Activated T-cell treated with anti-CD3 and anti-CD28 coated beads, Interleukin-2, amount 50 U/mL, for 24 hours (primary cell): ENCODE measurements around the gene SPAG8.

Source experiments
- DNase-seq: peaks from one replicate; pipeline ENCODE4 v3.0.0-alpha.2; 2020
- H3K27ac Mint-ChIP-seq: 2 replicates; pipeline ENCODE4 v1.8.0; 2020; ENCODE audit warnings: mild to moderate bottlenecking, mixed read lengths
- H3K27me3 Mint-ChIP-seq: 2 replicates; pipeline ENCODE4 v1.8.0; 2020; ENCODE audit warnings: mixed read lengths
- H3K36me3 Mint-ChIP-seq: 2 replicates; pipeline ENCODE4 v1.8.0; 2020; ENCODE audit warnings: low read depth, mixed read lengths
- H3K4me1 Mint-ChIP-seq: 2 replicates; pipeline ENCODE4 v1.8.0; 2020; ENCODE audit warnings: low read depth, mixed read lengths
- H3K4me3 Mint-ChIP-seq: 2 replicates; pipeline ENCODE4 v1.8.0; 2020; ENCODE audit warnings: mild to moderate bottlenecking, moderate library complexity, mixed read lengths
- H3K9me3 Mint-ChIP-seq: 2 replicates; pipeline ENCODE4 v1.8.0; 2020; ENCODE audit warnings: mixed read lengths

Gene SPAG8, protein sequence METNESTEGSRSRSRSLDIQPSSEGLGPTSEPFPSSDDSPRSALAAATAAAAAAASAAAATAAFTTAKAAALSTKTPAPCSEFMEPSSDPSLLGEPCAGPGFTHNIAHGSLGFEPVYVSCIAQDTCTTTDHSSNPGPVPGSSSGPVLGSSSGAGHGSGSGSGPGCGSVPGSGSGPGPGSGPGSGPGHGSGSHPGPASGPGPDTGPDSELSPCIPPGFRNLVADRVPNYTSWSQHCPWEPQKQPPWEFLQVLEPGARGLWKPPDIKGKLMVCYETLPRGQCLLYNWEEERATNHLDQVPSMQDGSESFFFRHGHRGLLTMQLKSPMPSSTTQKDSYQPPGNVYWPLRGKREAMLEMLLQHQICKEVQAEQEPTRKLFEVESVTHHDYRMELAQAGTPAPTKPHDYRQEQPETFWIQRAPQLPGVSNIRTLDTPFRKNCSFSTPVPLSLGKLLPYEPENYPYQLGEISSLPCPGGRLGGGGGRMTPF

DNA sequence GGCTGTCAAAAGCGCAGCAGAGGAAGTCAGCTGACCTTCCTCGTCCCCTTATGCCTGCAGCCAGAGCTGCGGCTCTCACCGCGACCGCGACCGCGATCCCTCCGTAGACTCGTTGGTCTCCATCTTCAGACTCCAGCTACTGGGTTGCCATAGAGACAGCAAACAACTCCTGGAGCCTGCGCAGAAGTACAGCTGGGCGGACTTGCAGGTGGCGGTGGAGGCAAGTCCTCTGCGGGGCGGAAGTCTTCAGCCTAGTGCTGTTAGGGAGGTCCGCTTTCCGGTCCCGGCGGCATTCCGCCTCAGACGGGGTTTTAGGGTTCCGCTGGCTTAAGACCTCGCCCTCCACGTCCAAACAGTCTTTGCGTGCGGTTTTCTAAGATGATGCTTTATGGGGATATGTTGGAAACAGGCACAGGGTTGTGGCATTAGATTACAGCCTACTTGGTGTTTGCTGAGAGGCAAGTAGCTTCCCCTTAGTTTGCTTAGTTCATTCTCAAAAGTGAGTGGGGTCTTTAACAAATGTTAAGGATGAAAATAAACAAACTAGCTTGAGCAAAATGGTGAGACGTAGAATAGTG lies at the start of gene SPAG8:
SPAG8 (minus strand) TSS at position 238 of the 578 bp plus-strand sequence; CDS start at position 123, 115 bp downstream.
- Mint-ChIP-seq H3K27ac (peak within 1 kb of the TSS; percentile 93), H3K27me3 (no peaks in the 10 kb centered on the region), H3K9me3 (no peaks in the 10 kb centered on the region), H3K36me3 (peaks cover 42% of the 10 kb centered on the region), H3K4me3 (peak within 1 kb of the TSS; percentile 80), H3K4me1 (peaks cover 41% of the 10 kb centered on the region)
- peak; percentile 91 for DNase-seq

DNA sequence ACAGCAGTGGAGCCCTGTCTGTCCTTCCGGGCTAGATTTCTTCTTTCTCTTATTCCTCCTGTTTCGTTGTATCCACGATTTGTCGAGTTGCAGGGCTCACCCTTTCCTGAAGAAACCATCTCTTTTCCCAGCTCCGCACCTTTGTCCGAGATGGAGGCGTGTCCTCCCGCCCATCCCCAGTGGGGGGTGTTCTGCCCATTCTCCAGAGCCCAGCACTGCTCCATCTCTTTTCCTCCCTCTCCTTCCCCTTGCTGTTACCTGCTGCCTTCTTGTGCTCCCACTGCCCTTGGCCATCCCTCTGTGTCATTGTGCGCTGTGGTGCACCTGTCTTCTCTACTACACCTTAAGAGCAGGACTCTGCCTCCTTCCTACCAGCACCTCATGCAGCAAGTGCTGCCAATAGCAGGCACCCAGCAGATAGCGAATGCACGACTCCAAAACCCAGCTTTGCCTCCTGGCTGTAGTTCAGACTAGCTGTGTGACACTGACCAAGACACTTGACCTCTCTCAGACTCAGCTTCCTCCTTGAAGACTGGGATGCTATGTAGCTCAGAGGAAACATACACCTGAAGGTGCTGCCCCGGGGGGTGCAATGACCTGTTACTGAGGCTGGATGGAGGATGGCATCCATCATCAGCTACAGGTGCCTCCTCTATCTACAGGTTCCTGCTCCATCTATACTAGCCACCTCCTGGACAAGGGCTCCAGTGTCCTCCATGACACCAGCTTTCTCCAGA lies 49.3 kb upstream of the SPAG8 start:
- Mint-ChIP-seq H3K4me3 (no peak overlapping the region), H3K9me3 (no peaks in the 10 kb centered on the region), H3K27ac (no peak overlapping the region), H3K27me3 (peaks cover 19% of the 10 kb centered on the region), H3K4me1 (no peaks in the 10 kb centered on the region), H3K36me3 (no peaks in the 10 kb centered on the region)
- DNase-seq: no peak

DNA sequence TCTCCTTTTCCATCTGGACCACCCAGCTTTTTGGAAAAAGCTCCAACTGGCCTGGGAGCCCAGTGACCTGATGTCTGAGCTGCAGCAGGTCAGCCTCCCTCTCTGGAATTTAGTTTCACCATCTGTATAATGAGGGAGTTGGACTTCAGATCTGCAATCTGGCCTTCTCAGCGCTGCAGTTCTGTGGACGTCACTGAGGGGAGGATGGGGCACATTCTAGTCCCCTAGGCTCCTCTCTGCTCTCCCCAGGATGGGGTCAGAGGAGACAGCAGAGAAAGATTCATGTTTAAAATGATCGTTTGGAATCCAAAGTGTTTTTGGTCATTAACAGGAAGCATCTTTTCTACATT lies 47.9 kb upstream of the SPAG8 start:
- Mint-ChIP-seq H3K36me3 (no peaks in the 10 kb centered on the region), H3K27ac (no peak overlapping the region), H3K4me3 (no peak overlapping the region), H3K27me3 (peaks cover 16% of the 10 kb centered on the region), H3K4me1 (no peaks in the 10 kb centered on the region), H3K9me3 (no peaks in the 10 kb centered on the region)
- no peak for DNase-seq

DNA sequence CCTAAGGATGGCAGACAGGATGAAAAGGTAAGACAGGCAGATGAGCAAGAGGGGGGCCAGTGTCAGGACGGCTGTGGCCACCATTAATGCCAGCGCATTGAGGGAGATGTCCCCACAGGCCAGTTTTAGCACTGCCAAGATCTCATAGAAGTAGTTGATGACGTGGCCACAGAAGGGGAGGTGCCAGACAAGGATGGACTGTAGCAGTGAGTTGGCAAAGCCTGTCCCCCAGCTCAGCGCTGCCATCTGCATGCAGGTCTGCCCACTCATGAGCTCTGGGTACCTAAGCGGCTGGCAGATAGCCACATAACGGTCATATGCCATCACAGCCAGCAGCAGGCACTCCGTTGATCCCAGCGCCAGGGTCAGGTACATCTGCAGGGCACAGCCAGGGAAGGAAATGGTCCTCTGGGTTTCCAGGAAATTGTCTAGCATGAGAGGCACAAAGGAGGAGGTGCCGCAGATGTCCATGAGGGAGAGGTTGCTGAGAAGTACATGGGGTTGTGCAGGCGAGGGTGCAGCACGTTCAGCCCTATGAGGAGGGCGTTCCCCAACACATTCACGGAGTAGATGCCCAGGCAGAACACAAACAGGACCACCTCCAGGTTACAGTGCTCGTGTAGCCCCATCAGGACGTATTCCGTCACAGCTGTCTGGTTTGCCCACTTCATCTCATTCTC lies 47.4 kb upstream of the SPAG8 start:
- Mint-ChIP-seq H3K27me3 (peaks cover 15% of the 10 kb centered on the region), H3K36me3 (no peaks in the 10 kb centered on the region), H3K27ac (no peak overlapping the region), H3K4me3 (no peak overlapping the region), H3K4me1 (no peaks in the 10 kb centered on the region), H3K9me3 (no peaks in the 10 kb centered on the region)
- DNase-seq: no peak

DNA sequence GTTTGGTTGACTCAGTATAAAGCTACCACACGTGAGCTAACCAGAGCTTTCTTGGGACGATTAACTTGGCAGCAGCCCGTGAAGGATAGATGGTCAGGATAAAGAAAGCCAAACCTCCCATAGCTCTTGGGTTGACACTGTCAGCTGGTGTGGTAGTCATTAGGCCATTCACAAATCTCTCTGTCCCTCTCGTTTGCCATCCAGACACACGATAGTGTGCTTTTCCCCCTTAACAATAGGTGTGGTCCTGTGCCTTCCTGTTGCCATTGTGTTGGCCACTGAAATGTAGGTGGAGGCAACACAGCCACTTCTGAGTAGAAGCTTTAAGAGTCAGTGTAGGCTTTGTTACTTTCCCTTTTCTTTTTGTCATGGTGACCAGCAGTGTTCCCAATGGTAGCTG lies 46.4 kb upstream of the SPAG8 start:
- Mint-ChIP-seq H3K36me3 (no peaks in the 10 kb centered on the region), H3K27ac (no peak overlapping the region), H3K9me3 (no peaks in the 10 kb centered on the region), H3K4me1 (no peaks in the 10 kb centered on the region), H3K27me3 (peaks cover 13% of the 10 kb centered on the region), H3K4me3 (no peak overlapping the region)
- no peak for DNase-seq

DNA sequence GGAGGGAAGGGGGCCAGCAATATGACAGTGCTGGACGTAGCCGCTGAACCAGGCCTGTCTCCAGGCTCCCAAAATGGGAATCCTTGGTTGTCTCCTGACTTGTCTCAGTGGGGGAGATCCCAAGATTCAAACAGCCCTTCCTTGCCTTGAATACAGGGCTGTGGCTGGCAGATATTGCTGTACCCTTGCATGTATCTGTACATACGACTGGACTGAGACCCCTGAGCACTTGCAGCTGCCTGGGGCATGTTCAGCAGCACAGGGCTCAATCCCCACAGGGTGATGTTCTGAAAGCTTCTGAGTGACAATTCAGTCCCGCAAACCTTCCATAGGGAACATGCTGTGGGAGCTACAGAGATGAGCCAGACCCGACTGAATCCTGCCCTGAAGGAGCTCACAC lies 44.8 kb upstream of the SPAG8 start:
- no peak for DNase-seq
- Mint-ChIP-seq H3K4me1 (no peaks in the 10 kb centered on the region), H3K9me3 (no peaks in the 10 kb centered on the region), H3K27me3 (peaks cover 6% of the 10 kb centered on the region), H3K36me3 (no peaks in the 10 kb centered on the region), H3K27ac (no peak overlapping the region), H3K4me3 (no peak overlapping the region)

DNA sequence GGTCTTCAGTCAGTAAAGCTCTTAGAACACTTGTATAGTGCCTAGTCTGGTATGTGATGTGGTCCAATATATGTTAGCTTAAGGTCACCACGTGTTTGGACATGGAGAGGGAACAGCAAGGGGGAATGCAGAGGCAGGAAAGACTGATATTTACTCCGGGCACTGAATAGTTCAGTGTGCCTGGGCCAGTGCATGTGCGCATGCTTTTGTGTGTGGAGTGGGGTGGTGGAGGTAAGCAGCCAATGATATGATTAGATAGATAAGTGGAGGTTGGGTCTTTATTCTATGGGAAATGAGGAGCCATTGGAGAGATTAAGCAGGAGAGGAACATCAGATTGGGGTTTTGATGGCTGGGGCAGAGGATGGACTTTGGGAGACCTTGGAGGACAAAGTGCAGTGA lies 44.1 kb upstream of the SPAG8 start:
- Mint-ChIP-seq H3K27ac (no peak overlapping the region), H3K9me3 (no peaks in the 10 kb centered on the region), H3K4me3 (no peak overlapping the region), H3K4me1 (no peaks in the 10 kb centered on the region), H3K27me3 (peaks cover 2% of the 10 kb centered on the region), H3K36me3 (no peaks in the 10 kb centered on the region)
- DNase-seq: no peak

DNA sequence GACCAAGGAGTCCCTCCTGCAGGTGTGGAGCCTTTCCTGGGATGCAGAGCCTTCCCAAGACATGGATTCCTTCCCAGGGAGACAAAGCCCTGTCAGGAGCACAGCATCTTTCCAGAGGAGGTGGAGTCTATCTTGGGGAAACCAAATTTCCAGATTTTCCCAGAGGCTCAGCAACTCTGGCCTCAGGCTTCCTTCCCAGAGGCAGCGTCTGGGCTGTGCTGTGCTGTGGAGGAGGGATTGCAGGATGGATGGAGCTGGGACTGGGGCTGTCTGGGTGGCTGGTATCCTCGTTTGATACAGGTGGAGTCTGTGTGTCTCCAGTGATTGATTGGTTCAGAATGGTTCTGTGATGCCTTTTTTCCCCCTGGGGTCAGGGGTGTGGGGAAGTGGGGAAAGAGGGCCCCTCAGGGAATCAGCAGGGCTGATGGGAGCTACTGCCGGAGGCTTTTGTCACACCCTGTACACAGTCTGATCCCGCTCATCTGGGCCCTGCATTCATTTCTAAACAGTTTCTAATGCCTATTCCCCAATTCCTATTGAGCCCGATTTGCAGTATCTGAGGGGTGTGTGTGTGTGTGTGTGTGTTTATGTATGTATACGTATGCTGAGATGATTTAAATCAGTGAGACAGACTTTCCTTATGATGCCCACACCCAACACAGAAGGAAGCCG lies 42.2 kb upstream of the SPAG8 start:
- Mint-ChIP-seq H3K27ac (no peak overlapping the region), H3K9me3 (no peaks in the 10 kb centered on the region), H3K4me1 (no peaks in the 10 kb centered on the region), H3K36me3 (no peaks in the 10 kb centered on the region), H3K4me3 (no peak overlapping the region), H3K27me3 (no peaks in the 10 kb centered on the region)
- DNase-seq: no peak

DNA sequence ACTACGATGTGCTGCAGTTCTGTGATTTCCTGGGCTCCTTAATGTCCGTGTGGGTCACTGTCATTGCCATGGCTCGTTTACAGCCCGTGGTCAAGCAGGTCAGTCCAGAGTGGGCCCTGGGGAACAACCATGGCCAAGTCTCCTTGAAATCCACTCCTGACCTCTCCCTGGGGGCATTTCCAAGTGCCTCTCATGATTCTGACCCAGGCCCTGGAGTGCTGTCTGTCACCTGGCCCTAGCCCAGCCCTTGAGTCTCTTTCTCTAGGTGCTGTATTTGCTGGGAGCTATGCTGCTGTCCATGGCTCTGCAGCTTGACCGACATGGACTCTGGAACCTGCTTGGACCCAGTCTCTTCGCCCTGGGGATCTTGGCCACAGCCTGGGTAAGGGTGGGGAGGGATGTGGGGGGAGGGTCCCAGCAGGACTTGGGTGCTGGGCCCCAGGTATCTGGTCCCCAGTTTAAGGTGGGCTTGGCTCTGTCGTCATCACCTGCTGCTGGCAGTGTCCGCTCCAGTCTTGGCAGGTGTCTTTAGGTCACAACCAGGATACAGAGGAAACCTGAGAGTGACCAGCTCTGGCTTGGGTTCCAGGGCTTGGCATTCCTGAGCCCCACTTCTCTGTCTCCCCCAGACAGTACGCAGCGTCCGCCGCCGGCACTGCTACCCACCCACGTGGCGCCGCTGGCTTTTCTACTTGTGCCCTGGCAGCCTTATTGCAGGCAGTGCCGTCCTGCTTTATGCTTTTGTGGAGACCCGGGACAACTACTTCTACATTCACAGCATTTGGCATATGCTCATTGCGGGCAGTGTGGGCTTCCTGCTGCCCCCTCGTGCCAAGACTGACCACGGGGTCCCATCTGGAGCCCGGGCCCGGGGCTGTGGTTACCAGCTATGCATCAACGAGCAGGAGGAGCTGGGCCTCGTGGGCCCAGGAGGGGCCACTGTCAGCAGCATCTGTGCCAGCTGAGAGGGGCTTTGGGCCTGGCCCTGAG lies 41.1 kb upstream of the SPAG8 start:
- Mint-ChIP-seq H3K36me3 (no peaks in the 10 kb centered on the region), H3K27ac (no peak overlapping the region), H3K4me1 (peaks cover 3% of the 10 kb centered on the region), H3K9me3 (no peaks in the 10 kb centered on the region), H3K27me3 (no peaks in the 10 kb centered on the region), H3K4me3 (no peak overlapping the region)
- no peak for DNase-seq

DNA sequence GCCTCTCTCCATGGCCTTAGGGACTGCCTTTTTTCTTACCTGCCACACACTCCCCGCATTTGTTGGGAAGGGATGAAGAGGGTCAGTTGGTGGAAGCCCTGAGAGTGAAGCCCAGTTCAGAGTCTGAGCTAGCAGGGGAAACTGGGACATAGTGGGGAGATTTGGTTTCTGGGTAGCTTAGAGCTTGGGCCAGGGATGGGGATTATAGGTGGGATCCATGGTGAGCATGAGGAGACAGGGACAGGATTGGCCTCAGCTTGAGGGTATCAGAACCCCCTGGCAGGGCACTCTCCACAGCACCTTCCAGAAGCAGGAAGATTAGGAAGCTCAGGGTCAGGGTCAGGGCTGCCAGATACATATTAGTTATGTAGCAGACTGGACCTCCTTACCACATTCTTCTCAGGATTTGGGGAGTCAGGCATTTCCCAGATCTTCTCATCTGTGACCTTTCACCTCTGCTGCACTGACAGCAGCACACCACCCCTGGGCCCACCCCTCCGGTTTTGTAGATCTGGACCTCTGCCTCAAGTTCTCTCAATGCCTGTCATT lies 40.3 kb upstream of the SPAG8 start:
- H3K4me1 Mint-ChIP-seq: peaks cover 11% of the 10 kb centered on the region
- no peaks in the 10 kb centered on the region for H3K36me3 Mint-ChIP-seq
- no peaks in the 10 kb centered on the region for H3K27me3 Mint-ChIP-seq
- DNase-seq: no peak
- H3K4me3 Mint-ChIP-seq: no peak overlapping the region
- no peaks in the 10 kb centered on the region for H3K9me3 Mint-ChIP-seq
- no peak overlapping the region for H3K27ac Mint-ChIP-seq

DNA sequence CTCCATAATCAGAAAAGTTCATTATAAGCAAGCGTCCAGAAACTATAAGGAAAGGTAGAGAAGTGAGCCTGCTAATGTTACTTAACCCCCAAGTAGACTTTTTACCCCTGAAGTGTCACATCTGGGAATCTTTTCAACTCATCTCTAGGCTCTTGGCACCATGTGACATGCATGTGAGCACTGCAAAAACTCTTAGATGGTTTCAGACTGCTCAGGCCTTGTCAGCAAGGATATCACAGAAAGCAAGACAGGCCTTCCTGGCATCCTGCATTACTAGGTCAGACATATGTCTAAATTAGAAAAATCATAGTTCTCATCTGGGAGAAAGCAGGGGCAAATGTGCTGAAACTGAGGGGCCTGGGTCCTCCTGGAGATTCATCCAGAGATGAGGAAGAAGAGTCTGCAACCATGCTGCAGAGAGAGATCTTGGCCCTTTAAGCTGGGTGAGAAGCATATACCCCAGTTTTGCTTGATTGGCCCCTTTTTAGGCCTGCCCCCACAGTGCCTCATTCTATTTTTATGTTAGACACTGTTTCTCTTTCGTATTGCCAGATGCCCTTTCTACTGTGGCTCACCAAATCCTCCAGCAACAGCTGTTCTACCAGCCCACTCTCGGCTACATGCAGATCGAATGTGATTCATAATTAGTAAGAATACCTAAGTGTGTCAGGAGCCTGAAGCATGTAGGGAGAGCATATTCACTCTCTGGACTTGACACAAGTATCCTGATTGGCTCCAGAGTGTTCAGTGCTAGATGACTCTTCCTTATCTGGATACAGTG lies 35.9 kb upstream of the SPAG8 start:
- Mint-ChIP-seq H3K4me1 (peaks cover 38% of the 10 kb centered on the region), H3K27ac (peak overlapping the region; percentile 24), H3K27me3 (no peaks in the 10 kb centered on the region), H3K9me3 (no peaks in the 10 kb centered on the region), H3K4me3 (no peak overlapping the region), H3K36me3 (no peaks in the 10 kb centered on the region)
- DNase-seq: no peak

DNA sequence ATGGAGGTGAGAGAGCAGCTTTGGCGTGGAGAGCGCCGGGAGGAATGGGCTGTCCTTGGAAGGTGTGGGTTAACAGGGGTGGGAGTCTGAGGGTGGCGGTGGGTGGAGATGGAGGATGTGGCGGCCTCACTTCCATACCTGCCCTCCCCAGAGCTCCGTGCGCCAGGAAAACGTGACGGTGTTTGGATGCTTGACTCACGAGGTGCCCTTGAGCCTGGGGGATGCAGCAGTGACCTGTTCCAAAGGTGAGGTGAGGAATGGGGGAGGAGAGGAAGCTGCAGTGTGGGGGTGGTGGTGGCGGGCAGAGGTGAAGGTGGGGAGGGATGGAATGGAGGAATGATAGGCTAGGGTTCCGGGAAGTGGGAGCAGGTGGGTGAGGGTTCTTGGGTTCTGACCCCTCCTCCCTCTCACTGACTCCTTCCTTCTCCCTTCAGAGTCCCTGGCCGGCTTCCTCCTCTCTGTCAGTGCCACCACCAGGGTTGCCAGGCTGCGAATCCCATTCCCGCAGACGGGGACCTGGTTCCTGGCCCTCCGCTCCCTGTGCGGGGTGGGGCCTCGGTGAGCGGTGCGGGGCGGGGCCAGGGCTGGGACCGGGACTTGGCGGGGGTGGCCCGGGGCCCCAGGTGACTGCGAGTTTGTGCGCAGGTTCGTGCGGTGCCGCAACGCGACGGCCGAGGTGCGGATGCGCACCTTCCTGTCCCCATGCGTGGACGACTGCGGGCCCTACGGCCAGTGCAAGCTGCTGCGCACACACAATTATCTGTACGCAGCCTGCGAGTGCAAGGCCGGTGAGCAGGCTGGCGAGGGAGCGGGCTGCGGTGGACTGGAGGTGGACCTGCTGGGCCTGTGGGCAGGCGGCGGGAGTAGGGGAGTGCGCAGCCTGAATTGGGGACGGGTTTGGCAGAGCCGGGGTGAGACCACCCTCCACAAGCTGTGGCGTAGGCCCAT lies 34.0 kb upstream of the SPAG8 start:
- Mint-ChIP-seq H3K9me3 (no peaks in the 10 kb centered on the region), H3K4me3 (no peak overlapping the region), H3K36me3 (no peaks in the 10 kb centered on the region), H3K27me3 (no peaks in the 10 kb centered on the region), H3K4me1 (peaks cover 40% of the 10 kb centered on the region), H3K27ac (no peak overlapping the region)
- DNase-seq: no peak
